ENCODE data around the gene BICRA.

The BICRA gene

DNA sequence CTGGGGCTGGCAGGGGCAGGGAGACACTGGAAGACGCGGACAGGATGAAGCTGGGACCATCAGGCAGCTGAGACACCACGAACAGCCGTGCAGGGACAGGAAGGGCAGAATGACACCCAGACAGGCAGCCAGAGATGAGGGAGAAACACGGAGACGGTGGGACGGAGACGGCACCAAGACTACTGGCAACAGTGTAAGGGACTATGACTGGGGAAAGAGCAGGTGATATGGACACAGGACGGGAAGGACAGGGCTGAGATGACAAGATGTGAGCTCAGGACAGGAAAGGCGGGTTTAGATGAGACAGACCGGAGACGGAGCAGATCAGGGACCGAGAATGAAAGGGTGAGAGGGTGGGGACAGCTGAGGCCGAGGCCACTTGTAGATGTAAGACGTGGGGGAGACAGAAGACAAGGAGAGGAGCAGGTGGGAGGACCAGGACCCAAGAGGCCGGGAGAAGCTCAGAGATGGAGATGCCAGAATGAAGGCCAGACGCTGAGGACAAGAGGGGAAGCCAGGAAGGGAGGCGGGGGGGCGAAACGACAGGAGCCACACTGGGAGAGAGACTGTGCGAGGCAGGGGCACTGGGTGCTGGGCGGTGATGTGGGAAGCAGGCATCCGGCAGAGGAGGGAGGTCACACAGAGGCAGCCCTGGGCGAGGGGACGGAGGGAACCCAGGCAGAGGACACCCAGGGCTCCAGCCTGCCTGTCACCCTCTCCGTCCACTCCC lies 86.8 kb downstream of the BICRA start:
- Mint-ChIP-seq H3K36me3 (ENCODE audit: insufficient read depth) (peaks cover 10% of the 10 kb centered on the region), H3K4me3 (no peak overlapping the region), H3K9me3 (no peaks in the 10 kb centered on the region), H3K4me1 (peaks cover 6% of the 10 kb centered on the region), H3K27ac (ENCODE audit: low read depth) (peak overlapping the region; percentile 65), H3K27me3 (no peaks in the 10 kb centered on the region)
- DNase-seq (ENCODE audit: low spot score in 2 of 2) (no peak), ATAC-seq (replicated peaks; ENCODE audit: extremely low read depth, poor library complexity, severe bottlenecking) (no peak)

DNA sequence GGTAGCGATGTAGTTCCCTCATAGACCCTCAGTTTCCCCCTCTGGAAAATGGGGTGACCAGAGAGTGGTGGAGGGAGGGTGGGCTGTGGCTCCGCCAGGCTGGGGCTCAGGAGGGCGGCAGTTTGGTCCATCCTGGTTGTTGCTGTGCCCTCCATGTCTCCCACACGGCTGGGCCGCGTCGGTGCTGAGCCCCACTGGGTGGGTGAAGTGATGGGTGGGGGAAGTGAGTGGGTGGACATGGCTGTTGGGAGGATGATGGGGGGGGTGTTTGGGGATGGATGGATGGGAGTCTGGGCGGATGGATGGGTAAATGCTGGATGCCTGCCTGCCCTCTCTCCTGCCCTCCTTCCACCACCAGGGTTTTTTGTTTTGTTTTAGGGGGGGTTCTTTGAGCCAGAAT lies 87.7 kb downstream of the BICRA start:
- ATAC-seq (replicated peaks; ENCODE audit: extremely low read depth, poor library complexity, severe bottlenecking) (no peak), DNase-seq (ENCODE audit: low spot score in 2 of 2) (no peak)
- Mint-ChIP-seq H3K9me3 (no peaks in the 10 kb centered on the region), H3K36me3 (ENCODE audit: insufficient read depth) (peaks cover 10% of the 10 kb centered on the region), H3K4me1 (peaks cover 6% of the 10 kb centered on the region), H3K27ac (ENCODE audit: low read depth) (no peak overlapping the region), H3K27me3 (no peaks in the 10 kb centered on the region), H3K4me3 (no peak overlapping the region)

DNA sequence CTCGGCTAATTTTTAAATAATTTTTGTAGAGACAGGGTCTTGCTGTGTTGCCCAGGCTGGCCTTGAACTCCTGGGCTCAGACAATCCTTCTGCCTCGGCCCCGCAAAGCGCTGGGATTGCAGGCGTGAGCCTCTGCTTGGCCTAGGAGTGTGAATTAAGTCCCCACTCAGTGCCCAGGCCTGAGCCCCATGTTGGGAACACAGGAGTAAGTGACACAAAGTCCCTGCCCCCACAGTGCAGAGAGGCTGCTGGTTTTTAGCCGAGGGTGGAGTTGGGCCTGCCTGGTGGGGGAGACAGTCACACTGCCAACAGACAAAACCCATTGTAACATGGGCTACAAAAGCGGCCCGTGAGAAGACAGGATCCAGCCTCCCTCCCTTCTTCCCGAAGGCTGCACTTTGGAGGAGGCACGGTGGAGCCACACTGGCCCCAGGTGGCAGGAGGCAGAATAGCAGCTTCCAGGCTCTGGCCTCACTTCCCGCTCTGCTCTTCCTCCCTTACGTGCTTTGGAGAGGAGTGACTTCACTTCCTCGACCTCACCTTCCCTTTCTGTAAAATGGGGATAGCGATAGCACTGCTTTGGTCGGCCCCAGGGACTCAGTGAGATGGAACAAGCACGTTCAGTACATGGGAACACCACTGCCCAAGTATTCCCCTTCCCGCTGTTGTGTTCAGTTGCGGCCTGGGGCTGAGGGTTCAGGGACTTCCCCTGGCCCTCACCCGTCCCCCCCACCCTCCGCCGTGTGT lies 89.1 kb downstream of the BICRA start:
- peak; percentile 27 to 31 for DNase-seq (ENCODE audit: low spot score in 2 of 2)
- peaks cover 6% of the 10 kb centered on the region for H3K4me1 Mint-ChIP-seq
- no peaks in the 10 kb centered on the region for H3K27me3 Mint-ChIP-seq
- peak; percentile 24 for ATAC-seq (replicated peaks; ENCODE audit: extremely low read depth, poor library complexity, severe bottlenecking)
- peaks cover 6% of the 10 kb centered on the region for H3K36me3 Mint-ChIP-seq (ENCODE audit: insufficient read depth)
- no peak overlapping the region for H3K27ac Mint-ChIP-seq (ENCODE audit: low read depth)
- H3K9me3 Mint-ChIP-seq: no peaks in the 10 kb centered on the region
- no peak overlapping the region for H3K4me3 Mint-ChIP-seq

DNA sequence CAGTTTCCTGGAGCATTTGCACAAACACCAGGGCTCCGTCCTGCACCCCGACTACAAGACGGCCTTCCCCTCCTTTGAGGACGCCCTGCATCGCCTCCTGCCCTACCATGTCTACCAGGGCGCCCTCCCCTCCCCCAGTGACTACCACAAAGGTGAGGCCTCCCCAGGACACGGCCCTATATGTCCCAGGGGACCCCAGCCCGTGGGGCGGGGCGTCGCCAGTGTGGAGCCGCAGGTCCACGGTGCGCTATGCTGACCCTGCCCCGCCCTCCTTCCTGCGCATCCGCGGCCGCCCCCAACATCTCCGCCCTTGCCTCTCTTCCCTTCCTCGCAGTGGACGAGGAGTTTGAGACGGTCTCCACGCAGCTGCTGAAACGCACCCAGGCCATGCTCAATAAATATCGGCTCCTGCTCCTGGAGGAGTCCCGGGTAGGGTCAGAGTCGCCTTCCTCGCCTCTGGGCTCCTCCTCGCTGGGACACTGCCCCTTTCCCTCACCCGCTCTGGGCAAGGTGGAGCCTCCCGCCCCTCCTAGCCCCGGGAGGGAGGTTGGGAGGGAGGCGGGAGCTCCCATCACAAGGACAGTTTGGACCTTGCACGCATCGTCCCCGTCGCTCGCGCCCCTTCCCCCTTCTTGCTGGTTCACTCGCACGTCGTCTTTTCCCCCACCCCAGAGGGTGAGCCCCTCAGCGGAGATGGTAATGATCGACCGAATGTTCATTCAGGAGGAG lies 89.9 kb downstream of the BICRA start:
- Mint-ChIP-seq H3K36me3 (ENCODE audit: insufficient read depth) (peaks cover 9% of the 10 kb centered on the region), H3K4me1 (peaks cover 6% of the 10 kb centered on the region), H3K9me3 (no peaks in the 10 kb centered on the region), H3K27me3 (no peaks in the 10 kb centered on the region), H3K4me3 (no peak overlapping the region), H3K27ac (ENCODE audit: low read depth) (no peak overlapping the region)
- no peak for ATAC-seq (replicated peaks; ENCODE audit: extremely low read depth, poor library complexity, severe bottlenecking)
- no peak for DNase-seq (ENCODE audit: low spot score in 2 of 2)

DNA sequence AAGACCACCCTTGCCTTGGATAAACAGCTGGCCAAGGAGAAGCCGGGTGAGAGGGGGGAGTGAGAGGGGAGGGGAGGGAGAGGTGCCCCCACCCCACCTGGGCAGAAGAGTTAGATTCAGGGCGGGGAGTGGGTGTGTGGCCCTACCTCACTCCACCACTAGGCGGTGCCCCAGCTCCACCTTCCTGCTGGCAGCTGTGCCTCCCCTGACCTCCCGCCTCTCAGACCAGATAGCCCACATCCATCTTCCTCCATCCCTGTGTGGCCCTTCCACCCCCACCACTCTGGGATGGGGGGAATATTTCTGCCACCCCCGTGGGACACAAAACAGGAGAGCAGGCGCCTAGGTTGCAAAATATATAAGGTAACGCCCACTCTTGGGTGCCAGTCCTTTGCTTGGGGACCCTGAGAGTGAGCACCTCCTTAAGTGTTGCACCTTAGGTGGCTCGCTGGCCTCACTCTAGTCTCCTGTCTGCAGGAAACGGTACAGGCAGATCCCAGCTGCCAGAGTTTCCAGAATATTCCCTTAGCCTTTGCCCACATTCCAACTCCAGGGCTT lies 90.5 kb downstream of the BICRA start:
- no peak for ATAC-seq (replicated peaks; ENCODE audit: extremely low read depth, poor library complexity, severe bottlenecking)
- H3K36me3 Mint-ChIP-seq (ENCODE audit: insufficient read depth): peaks cover 11% of the 10 kb centered on the region
- DNase-seq (ENCODE audit: low spot score in 2 of 2): peak in 1 of 2 donors; percentile 22
- no peak overlapping the region for H3K27ac Mint-ChIP-seq (ENCODE audit: low read depth)
- no peaks in the 10 kb centered on the region for H3K27me3 Mint-ChIP-seq
- peaks cover 6% of the 10 kb centered on the region for H3K4me1 Mint-ChIP-seq
- no peaks in the 10 kb centered on the region for H3K9me3 Mint-ChIP-seq
- no peak overlapping the region for H3K4me3 Mint-ChIP-seq

DNA sequence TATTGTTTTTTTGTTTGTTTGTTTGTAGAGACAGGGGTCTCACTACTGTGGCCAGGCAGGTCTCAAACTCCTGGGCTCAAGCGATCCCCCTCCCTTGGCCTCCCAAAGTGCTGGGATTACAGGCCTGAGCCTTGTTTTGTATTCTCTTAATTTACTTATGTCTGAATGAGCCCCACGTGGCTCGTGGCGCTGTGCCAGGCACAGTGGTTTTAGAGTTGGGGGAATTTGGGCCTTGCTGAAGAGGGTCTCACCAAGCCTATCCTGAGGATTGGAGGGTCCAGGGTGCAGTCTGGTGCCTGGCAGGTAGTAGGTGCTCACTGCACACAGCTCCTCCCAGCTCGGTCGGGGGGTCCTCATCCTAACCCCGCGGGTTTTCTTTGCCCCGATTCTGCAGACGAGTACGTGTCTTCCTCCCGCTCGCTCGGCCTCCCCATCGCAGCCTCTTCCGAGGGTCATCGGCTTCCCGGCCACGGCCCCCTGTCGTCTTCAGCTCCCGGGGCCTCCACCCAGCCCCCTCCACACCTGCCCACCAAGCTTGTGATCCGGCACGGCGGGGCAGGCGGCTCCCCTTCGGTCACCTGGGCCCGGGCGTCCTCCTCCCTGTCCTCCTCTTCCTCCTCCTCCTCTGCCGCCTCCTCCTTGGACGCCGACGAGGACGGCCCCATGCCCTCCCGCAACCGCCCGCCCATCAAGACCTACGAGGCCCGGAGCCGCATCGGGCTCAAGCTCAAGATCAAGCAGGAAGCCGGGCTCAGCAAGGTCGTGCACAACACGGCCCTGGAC lies 92.2 kb downstream of the BICRA start:
- Mint-ChIP-seq H3K9me3 (no peaks in the 10 kb centered on the region), H3K4me3 (no peak overlapping the region)

DNA sequence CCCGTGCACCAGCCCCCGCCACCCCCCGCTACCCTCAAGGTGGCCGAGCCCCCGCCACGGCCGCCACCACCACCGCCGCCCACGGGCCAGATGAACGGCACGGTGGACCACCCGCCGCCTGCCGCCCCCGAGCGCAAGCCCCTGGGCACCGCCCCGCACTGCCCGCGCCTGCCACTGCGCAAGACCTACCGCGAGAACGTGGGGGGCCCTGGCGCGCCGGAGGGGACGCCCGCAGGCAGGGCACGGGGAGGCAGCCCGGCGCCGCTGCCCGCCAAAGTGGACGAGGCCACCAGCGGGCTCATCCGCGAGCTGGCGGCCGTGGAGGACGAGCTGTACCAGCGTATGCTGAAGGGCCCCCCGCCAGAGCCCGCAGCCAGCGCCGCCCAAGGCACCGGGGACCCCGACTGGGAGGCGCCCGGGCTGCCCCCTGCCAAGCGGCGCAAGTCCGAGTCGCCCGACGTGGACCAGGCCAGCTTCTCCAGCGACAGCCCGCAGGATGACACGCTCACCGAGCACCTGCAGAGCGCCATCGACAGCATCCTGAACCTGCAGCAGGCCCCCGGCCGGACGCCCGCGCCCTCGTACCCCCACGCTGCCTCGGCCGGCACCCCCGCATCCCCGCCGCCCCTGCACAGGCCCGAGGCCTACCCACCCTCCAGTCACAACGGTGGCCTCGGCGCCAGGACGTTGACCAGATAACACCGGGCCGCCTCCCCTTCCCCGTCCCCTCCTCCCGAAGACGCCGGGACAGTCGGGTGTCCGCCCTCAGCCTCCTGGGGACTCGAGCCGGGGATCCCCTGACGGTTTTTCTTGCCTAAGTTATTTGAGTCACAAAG lies 93.0 kb downstream of the BICRA start:
- Mint-ChIP-seq H3K9me3 (no peaks in the 10 kb centered on the region), H3K27ac (ENCODE audit: low read depth) (no peak overlapping the region), H3K4me1 (peaks cover 3% of the 10 kb centered on the region), H3K27me3 (peaks cover 3% of the 10 kb centered on the region), H3K4me3 (no peak overlapping the region), H3K36me3 (ENCODE audit: insufficient read depth) (peaks cover 8% of the 10 kb centered on the region)
- DNase-seq (ENCODE audit: low spot score in 2 of 2) (no peak), ATAC-seq (replicated peaks; ENCODE audit: extremely low read depth, poor library complexity, severe bottlenecking) (no peak)

More for the DNA sequence above, 92.2 kb downstream of the BICRA start:
- ATAC-seq (replicated peaks; ENCODE audit: extremely low read depth, poor library complexity, severe bottlenecking): no peak
- H3K27me3 Mint-ChIP-seq: no peaks in the 10 kb centered on the region
- H3K4me1 Mint-ChIP-seq: no peaks in the 10 kb centered on the region
- peaks cover 8% of the 10 kb centered on the region for H3K36me3 Mint-ChIP-seq (ENCODE audit: insufficient read depth)
- no peak for DNase-seq (ENCODE audit: low spot score in 2 of 2)
- no peak overlapping the region for H3K27ac Mint-ChIP-seq (ENCODE audit: low read depth)

DNA sequence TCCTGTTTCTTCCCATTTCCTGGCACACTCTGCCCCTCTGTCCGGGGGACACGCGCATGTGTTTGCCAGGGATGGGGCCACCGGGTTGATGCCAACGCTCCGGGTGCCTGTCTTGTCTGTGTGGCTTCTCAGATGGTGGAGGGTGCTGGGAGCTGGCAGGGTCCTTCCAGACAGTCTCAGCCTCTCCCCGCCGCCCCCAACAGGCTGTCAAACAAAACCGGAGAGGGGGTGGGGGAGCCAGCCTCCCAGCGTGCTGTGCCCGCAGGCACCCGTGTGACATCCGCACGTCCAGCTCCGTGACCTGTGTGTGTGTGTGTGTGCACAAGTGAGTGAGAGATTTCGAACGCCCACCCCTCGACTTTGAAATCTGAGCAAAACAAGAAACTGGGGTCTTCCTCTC lies 93.7 kb downstream of the BICRA start:
- ATAC-seq (replicated peaks; ENCODE audit: extremely low read depth, poor library complexity, severe bottlenecking) (no peak), DNase-seq (ENCODE audit: low spot score in 2 of 2) (no peak)
- Mint-ChIP-seq H3K27me3 (peaks cover 11% of the 10 kb centered on the region), H3K4me1 (peaks cover 9% of the 10 kb centered on the region), H3K4me3 (no peak overlapping the region), H3K9me3 (no peaks in the 10 kb centered on the region), H3K27ac (ENCODE audit: low read depth) (no peak overlapping the region), H3K36me3 (ENCODE audit: insufficient read depth) (peaks cover 8% of the 10 kb centered on the region)

DNA sequence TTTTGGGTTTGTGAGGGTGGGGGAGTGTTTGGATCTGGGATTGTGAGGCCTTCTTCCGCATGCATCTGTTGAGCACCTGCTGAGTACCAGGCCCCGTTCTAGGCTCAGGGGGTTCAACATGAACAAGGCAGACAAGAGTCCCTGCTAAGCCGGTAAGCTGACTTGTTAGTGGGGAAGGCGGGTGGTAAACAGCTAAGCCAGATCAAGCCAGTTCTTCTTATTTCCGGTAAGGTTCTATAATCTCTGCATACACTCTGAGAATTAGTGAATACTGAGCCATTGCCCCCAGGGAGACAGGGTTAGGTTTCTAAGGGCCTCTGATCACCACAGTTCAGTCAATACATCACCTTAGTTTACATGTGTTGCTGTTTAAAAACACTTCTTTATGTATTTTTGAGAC lies 94.4 kb downstream of the BICRA start:
- H3K4me1 Mint-ChIP-seq: peaks cover 9% of the 10 kb centered on the region
- no peak for ATAC-seq (replicated peaks; ENCODE audit: extremely low read depth, poor library complexity, severe bottlenecking)
- no peak for DNase-seq (ENCODE audit: low spot score in 2 of 2)
- peaks cover 12% of the 10 kb centered on the region for H3K27me3 Mint-ChIP-seq
- H3K36me3 Mint-ChIP-seq (ENCODE audit: insufficient read depth): peaks cover 8% of the 10 kb centered on the region
- H3K9me3 Mint-ChIP-seq: no peaks in the 10 kb centered on the region
- H3K4me3 Mint-ChIP-seq: no peak overlapping the region
- H3K27ac Mint-ChIP-seq (ENCODE audit: low read depth): no peak overlapping the region

DNA sequence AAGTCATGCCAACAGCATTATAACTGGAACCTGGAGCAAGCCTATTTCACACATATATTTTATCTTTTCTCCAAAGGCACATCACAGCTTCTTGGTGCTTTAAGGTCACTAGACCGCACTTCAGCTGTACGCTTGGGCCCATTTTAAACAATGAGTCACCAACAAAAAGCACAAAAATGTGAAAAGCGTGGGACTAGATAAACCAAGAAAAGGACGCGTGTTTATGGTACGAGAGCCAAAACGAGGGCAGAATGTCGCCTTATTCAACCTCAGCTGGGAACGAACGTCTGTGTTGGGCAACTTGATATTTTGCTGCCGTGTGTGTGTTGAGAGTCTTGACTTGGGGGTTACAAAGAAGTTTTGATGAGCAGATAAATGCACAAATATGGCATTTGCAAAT lies 95.1 kb downstream of the BICRA start:
- peaks cover 8% of the 10 kb centered on the region for H3K36me3 Mint-ChIP-seq (ENCODE audit: insufficient read depth)
- no peak overlapping the region for H3K4me3 Mint-ChIP-seq
- ATAC-seq (replicated peaks; ENCODE audit: extremely low read depth, poor library complexity, severe bottlenecking) (no peak), DNase-seq (ENCODE audit: low spot score in 2 of 2) (no peak)
- H3K9me3 Mint-ChIP-seq: no peaks in the 10 kb centered on the region
- peaks cover 12% of the 10 kb centered on the region for H3K27me3 Mint-ChIP-seq
- H3K27ac Mint-ChIP-seq (ENCODE audit: low read depth): no peak overlapping the region
- peaks cover 9% of the 10 kb centered on the region for H3K4me1 Mint-ChIP-seq

DNA sequence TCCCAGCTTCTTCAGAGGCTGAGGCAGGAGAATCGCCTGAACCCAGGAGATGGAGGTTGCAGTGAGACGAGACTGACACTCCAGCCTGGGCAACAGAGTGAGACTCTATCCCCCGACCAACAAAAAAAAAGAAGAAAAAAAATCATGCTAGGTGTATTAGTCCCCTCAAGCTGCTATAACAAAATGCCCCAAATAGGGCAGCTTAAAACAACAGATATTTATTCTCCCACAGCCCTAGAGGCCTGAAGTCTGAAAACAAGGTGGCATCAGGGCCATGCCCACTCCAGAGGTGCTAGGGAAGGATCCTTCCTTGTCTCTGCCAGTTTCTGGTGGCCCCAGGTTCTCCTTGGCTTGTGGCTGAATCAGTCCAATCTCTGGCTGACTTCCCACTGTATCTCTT lies 95.7 kb downstream of the BICRA start:
- Mint-ChIP-seq H3K27me3 (peaks cover 12% of the 10 kb centered on the region), H3K27ac (ENCODE audit: low read depth) (no peak overlapping the region), H3K36me3 (ENCODE audit: insufficient read depth) (peaks cover 8% of the 10 kb centered on the region)

More for the DNA sequence above, 95.7 kb downstream of the BICRA start:
- Mint-ChIP-seq H3K4me1 (peaks cover 9% of the 10 kb centered on the region), H3K4me3 (no peak overlapping the region), H3K9me3 (no peaks in the 10 kb centered on the region)
- no peak for ATAC-seq (replicated peaks; ENCODE audit: extremely low read depth, poor library complexity, severe bottlenecking)
- DNase-seq (ENCODE audit: low spot score in 2 of 2): no peak

All from central memory CD8-positive, alpha-beta T cell (primary cell).